SK-MEL-5 (cell line): ENCODE measurements around the gene S1PR4. TPM values are rescaled to one million over a fixed set of nuclear protein-coding genes. Genes with fewer than 3 reads are reported as not detected.
"Not testable (repeated sequence)": the region's sequence is repeated elsewhere in the genome, so short reads cannot be mapped to it uniquely, and the experiment has no call there.

Experiments
- DNase-seq: peaks from one replicate; pipeline ENCODE4 v3.0.0-alpha.2; 2016; ENCODE audit warnings: low read depth, low spot score
- in situ Hi-C: cut with HindIII; loops from 2 replicates; pipeline ENCODE4 v1.10.0; 2016; ENCODE audit warnings: low sequenced_read_pairs, high pct_unique_total_duplicates, low pct_unique_long_range_greater_than_20kb
- total RNA-seq: library from RNA; depleted of rRNA; stranded (reverse); fragments of >200 nt; shearing (Covaris generic); gene quantifications from 2 replicates; pipeline ENCODE4 v1.2.3, GENCODE V29; 2014

Gene S1PR4
- total RNA-seq, 1 experiment from 2014 or later, result not detected

GRCh38 chr19:3167533-3168272 is 10.9 kb upstream of the S1PR4 start:
- DNase-seq, result no peak
- in situ Hi-C loops, result no loop called here

GRCh38 chr19:3171894-3172672 is 6.5 kb upstream of the S1PR4 start:
- in situ Hi-C loops, result no loop called here
- peak; percentile 66 for DNase-seq

GRCh38 chr19:3172673-3173000 is 5.9 kb upstream of the S1PR4 start:
- DNase-seq, in situ Hi-C loops: not testable (repeated sequence)

DNA sequence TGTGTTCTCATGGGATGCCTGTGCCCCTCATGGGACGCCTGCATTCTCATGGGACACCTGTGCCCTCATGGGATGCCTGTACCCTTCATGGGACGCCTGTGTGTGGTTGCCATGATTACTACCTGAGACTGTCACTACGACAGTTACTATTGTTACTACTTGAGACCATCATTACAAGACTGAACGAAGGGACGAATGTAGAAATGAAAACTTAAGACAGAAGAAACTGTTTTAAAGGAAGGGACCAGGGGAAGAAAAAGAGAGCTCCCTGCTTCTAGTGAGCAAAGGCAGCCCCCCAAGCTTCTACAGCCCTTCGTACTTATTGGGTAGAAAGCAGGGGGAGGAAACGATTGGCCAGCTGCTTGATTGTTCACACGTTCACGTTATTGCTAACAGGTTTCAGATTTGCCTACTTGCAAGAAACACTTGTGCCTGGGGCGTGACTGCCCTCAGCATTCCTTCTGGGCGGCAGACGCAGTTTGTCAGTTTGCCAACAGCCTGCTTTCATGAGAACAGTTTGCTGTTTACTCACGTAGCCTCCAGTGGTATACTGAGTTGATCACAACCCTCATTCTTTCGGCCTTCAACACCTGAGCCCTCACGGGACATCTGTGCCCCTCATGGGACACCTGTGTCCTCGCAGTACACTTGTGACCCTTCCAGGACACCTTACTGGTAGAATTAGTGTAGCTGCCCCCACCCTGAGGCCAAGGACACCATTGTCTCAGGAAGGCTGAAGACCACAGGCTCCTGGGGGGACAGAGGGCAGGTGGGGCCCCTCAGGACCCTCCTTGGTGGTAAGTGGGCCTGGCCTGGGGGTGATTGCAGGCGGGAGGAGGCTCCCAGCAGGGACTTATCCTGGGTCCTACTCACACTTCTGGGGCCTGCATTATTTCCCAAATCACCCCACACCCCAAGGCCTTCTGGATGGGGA is 2.5 kb upstream of the S1PR4 start:
- DNase-seq, result peak; percentile 44
- in situ Hi-C loops, result no loop called here

DNA sequence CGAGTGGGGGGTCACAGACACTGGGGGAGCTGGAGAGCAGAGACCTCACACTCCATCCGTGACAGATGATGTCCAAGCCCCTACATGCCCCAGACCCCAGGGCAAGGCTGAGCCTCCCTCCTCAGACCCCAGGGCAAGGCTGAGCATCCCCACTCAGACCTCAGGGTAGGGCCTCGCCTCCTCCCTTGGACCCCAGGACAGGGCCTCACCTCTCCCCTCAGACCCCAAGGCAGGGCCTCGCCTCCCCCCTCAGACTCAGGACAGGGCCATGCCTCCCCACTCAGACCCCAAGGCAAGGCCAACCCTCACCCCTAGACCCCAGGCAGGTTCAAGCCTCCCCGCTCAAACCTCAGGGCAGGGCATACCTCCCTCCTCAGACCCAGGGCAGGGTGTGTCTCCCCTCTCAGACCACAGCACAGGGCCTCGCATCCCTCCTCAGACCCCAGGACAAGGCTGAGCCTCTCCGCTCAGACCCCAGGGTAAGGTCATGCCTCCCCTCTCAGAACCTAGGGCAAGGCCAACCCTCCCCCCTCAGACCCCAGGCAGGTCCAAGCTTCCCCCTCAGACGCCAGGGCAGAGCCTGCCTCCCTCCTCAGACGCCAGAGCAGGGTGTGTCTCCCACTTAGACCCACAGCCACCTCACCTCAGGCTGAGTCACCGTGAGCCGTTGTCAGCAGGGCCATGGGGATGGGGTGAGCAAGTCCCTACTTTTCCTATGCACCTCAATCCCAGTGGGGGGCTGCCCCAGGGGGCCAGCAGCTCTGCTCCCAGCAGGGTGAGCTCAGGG is 1.7 kb upstream of the S1PR4 start:
- no peak for DNase-seq
- in situ Hi-C loops, result no loop called here

DNA sequence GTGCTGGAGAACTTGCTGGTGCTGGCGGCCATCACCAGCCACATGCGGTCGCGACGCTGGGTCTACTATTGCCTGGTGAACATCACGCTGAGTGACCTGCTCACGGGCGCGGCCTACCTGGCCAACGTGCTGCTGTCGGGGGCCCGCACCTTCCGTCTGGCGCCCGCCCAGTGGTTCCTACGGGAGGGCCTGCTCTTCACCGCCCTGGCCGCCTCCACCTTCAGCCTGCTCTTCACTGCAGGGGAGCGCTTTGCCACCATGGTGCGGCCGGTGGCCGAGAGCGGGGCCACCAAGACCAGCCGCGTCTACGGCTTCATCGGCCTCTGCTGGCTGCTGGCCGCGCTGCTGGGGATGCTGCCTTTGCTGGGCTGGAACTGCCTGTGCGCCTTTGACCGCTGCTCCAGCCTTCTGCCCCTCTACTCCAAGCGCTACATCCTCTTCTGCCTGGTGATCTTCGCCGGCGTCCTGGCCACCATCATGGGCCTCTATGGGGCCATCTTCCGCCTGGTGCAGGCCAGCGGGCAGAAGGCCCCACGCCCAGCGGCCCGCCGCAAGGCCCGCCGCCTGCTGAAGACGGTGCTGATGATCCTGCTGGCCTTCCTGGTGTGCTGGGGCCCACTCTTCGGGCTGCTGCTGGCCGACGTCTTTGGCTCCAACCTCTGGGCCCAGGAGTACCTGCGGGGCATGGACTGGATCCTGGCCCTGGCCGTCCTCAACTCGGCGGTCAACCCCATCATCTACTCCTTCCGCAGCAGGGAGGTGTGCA is 587 bp downstream of the S1PR4 start:
- no peak for DNase-seq
- in situ Hi-C loops, result no loop called here

- DNase-seq, result no peak
- in situ Hi-C loops, result no loop called here
These were observed 1.2 kb downstream of the S1PR4 start for GRCh38 chr19:3179739-3180293.

DNA sequence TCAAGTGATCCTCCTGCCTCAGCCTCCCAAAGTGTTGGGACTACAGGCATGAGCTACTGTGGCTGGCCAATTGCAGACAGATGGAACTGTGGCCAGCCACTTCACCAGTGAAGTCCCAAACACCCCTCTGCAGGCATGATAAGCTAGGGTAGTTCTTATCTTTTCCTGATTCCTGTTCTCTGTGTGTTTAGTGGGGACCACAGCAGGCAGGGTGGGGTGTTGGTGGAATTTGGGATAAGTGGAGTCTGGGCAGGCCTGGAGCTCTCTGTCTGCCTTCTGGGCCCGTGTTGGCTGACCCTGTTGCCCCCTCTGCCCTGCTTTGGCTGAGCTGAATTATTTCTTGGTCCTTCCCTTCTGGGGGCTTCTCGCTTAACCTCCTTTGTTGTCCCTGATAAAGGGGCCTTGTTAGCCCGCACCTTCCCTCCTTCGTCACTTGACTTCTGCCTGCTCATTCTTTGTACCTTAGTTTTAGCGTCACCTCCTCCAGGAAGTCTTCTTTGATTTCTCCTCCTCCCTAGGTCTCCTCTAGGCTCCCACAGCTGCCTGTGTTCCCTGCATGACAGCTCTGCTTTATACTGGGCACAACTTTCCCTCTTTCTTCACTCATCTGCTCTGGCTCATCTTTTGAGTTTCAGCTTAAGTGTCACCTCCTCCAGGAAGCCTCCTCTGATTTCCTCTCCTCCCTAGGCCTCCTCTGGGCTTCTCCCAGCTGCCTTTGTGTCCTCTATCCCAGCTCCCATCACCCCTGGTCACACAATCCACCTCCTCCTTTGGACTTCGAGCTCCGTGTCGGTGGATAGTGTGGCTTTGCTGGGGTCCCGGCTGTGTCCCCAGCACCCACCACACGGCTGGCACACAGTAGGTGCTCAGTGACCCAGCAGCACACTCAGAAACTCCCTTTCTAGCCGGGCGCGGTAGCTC is 5.4 kb downstream of the S1PR4 start:
- in situ Hi-C loops, result no loop called here
- no peak for DNase-seq

DNA sequence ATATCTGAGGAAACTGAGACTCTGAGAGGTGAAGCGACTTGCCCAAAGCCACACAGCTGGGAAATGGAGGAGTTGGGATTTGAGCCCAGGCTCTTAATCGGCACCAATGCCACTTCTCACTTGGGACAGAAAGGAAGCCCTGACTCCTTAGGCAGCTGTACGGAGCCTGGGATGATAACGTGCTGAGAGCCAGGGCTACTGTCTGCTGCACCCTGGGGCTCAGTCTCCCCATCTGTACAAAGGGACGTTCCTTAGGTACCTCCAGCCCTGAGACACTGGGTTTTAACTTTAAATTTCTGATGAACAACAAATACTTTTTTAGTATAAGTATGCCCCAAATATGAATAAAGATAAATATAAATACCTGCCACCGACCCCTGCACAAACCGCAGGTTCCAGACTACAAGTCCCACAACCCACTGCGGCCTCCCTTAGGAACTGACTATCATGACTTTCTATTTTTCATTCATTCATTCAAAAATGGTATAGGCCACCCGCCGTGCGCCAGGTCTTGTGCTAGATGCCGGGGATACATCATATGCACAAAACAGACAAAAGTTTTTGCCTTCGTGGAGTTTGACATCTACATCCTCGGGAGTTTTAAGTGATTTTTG is 6.4 kb downstream of the S1PR4 start:
- in situ Hi-C loops, result no loop called here
- DNase-seq, result peak; percentile 4

GRCh38 chr19:3185461-3186159 is 7.0 kb downstream of the S1PR4 start, which contains the start of gene NCLN:
TSS of gene NCLN (plus strand) at chr19:3185930. CDS start at chr19:3186031, 101 bp downstream.
- peak; percentile 92 for DNase-seq
- in situ Hi-C loops, result no loop called here

- no peak for DNase-seq
- in situ Hi-C loops, result no loop called here
These were observed 7.7 kb downstream of the S1PR4 start for GRCh38 chr19:3186160-3186688.

DNA sequence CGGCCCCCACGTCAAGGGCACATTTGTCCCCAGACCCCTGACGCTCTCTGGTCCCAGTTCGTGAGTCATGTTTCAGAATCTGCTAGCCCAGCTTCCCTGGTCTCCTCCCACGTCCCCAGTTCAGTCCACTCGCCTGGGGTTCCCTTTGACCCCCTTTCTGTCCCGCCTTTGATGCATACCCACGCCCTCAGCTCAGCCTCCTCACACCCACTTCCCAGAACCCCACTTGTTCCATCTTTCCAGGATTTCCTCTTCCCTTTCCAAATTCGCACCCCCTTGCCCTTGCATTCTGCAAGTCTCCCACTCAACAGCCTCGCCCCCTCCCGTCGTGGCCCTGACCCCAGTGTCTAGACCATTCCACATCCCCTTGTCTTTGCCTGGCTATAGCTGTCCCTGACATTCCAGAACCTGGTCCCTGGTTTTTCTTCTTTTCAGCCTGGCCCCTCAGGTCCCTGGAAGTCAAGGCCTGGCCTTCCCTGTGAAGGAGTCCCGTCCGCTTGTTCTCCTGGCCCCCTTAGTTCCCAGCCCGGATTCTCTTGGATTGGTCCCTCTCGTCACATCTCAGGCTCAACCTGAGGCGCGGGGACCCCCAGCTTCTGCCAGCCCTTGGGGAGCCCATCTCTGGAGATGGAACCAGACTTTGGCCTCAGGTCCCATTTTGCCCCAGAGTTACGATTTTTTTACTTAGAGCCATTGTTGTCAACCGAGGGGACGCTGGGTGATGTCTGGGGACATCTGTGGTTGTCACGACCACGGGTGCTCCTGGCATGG is 8.5 kb downstream of the S1PR4 start:
- in situ Hi-C loops, result no loop called here
- DNase-seq, result no peak

DNA sequence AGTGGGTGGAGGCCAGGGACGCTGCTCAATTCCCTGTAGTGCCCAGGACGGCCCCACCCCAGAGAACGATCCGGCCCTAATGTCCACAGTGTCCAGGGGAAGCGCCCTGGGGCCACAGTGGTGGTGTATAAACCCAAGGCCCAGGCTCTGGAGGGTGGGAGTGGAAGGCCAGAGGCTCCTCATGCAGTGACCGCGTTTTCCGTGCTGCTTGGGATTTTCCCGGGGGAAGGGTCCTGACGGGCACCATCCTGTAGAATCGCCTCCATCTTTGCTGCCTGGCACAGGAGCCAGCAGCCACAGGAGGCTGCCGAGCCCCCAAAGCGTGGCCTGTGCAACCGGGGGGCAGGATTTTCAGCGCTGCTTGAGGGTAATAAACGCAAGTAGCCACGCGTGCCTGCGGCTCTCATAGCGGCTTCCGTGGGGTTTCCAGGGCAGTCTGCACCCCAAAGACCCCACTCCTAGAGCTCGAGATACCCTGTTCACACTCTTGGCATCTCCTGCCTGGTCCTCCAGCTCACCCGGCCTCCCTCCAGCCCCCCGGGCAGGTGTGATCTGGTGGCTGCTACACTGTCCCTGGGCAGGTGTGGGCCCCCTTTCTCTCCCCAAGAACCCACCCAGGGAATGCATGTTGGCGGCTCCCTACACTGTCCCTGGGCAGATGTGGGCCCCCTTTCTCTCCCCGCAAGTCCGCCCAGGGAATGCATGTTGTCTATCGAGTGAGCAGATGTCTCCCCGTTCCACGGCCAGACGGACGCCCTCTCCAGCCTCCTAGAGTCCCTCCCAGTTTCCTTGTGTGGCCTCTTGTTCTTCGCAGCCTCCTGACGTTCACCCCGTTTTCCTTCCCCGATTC is 9.3 kb downstream of the S1PR4 start:
- in situ Hi-C loops, result no loop called here
- no peak for DNase-seq
